HepG2 (cell line): ENCODE data around the gene FALEC. TPM values are rescaled to one million over a fixed set of nuclear protein-coding genes. Genes with fewer than 3 reads are reported as not detected.

Source experiments
- ARNT ChIP-seq: fragments of 450-650 bp; IDR thresholded peaks from 2 replicates; pipeline ENCODE4 v1.6.1; 2017
- CENPT ChIP-seq: sonication (generic); formaldehyde crosslinking; IDR thresholded peaks from 2 replicates; pipeline ENCODE4 v1.8.0; 2022; ENCODE audit warnings: low read depth, mild to moderate bottlenecking, moderate library complexity, missing genetic modification reagents
- FOXP1 ChIP-seq, 2 experiments: fragments of 450-650 bp in 1 of 2; IDR thresholded peaks; 2 replicates each; pipeline ENCODE4 v1.6.1; 2017 to 2018; ENCODE audit warnings: antibody characterized with exemption in 1 of 2
- MEF2D ChIP-seq: sonication (generic); formaldehyde crosslinking; IDR thresholded peaks from 2 replicates; pipeline ENCODE4 v1.5.1; 2020; ENCODE audit warnings: mild to moderate bottlenecking, missing genetic modification reagents
- RBM22 ChIP-seq: fragments of 200-400 bp; formaldehyde crosslinking; optimal IDR thresholded peaks from 2 replicates; pipeline ENCODE3; 2017; ENCODE audit warnings: mild to moderate bottlenecking, low read length, moderate library complexity
- ZFP36L1 ChIP-seq: sonication (generic); formaldehyde crosslinking; IDR thresholded peaks from 2 replicates; pipeline ENCODE4 v1.8.0; 2022; ENCODE audit warnings: mild to moderate bottlenecking, missing genetic modification reagents, moderate library complexity
- ZNF234 ChIP-seq: sonication (generic); formaldehyde crosslinking; conservative IDR thresholded peaks from 2 replicates; pipeline ENCODE4 v1.5.1; 2020; ENCODE audit warnings: mild to moderate bottlenecking, missing genetic modification reagents
- ZNF260 ChIP-seq: sonication (generic); formaldehyde crosslinking; IDR thresholded peaks from 2 replicates; pipeline ENCODE4 v1.4.0; 2020; ENCODE audit warnings: missing genetic modification reagents, low read depth, mild to moderate bottlenecking, borderline replicate concordance
- ZNF263 ChIP-seq: sonication (generic); formaldehyde crosslinking; IDR thresholded peaks from 2 replicates; pipeline ENCODE4 v1.4.0; 2020; ENCODE audit warnings: missing genetic modification reagents
- ZNF282 ChIP-seq: fragments of 450-650 bp; IDR thresholded peaks from 2 replicates; pipeline ENCODE4 v1.6.1; 2018; ENCODE audit not compliant: partially characterized antibody
- ZNF333 ChIP-seq: sonication (generic); formaldehyde crosslinking; IDR thresholded peaks from 2 replicates; pipeline ENCODE4 v1.4.0; 2020; ENCODE audit warnings: mild to moderate bottlenecking, missing genetic modification reagents, borderline replicate concordance
- ZNF383 ChIP-seq: sonication (generic); formaldehyde crosslinking; IDR thresholded peaks from 2 replicates; pipeline ENCODE4 v1.4.0; 2020; ENCODE audit warnings: missing genetic modification reagents, mild to moderate bottlenecking, borderline replicate concordance
- ZNF567 ChIP-seq: sonication (generic); formaldehyde crosslinking; IDR thresholded peaks from 2 replicates; pipeline ENCODE4 v1.8.1; 2023; ENCODE audit warnings: mild to moderate bottlenecking, missing genetic modification reagents, borderline replicate concordance
- ZNF652 ChIP-seq: IDR thresholded peaks from 2 replicates; pipeline ENCODE4 v1.6.1; 2016; ENCODE audit warnings: low read depth, borderline replicate concordance
- polyA plus RNA-seq, 8 experiments: library from polyadenylated mRNA; depleted of rRNA in 3 of 8; stranded (reverse) in 7 of 8; unstranded in 1 of 8; fragments of >200 nt; fragmentation: Illumina TruSeq in 4 of 8; extraction: Trizol in 4 of 8; gene quantifications; 2 replicates each; pipeline versions ENCODE4 v1.2.1 to v1.2.3, GENCODE V29; 2011 to 2016; ENCODE audit warnings: low read depth in 4 of 8, missing spikeins in 1 of 8, mixed read lengths in 1 of 8; ENCODE audit not compliant: insufficient read depth in 1 of 8
- total RNA-seq, 5 experiments: library from RNA; depleted of rRNA; stranded (reverse); fragments of >200 nt; fragmentation: Illumina TruSeq; extraction: Trizol; gene quantifications; 2 replicates each; pipeline ENCODE4 v1.2.3, GENCODE V29; 2016; ENCODE audit warnings: low read depth in 1 of 5
- TF ChIP-seq, protein P1 (sequence below): sonication (generic); formaldehyde crosslinking; IDR thresholded peaks from 2 replicates; pipeline ENCODE4 v1.4.0; 2020; ENCODE audit warnings: missing genetic modification reagents, borderline replicate concordance
- TF ChIP-seq, protein P2 (sequence below): sonication (generic); formaldehyde crosslinking; IDR thresholded peaks from 2 replicates; pipeline ENCODE4 v1.9.0; 2022; ENCODE audit warnings: low read depth, missing genetic modification reagents
- TF ChIP-seq, protein P3 (sequence below): sonication (generic); formaldehyde crosslinking; IDR thresholded peaks from 2 replicates; pipeline ENCODE4 v1.5.1; 2020; ENCODE audit warnings: mild to moderate bottlenecking, missing genetic modification reagents, moderate library complexity
- TF ChIP-seq, protein P4 (sequence below): IDR thresholded peaks from 2 replicates; pipeline ENCODE4 v1.6.1; 2016; ENCODE audit warnings: mild to moderate bottlenecking
- TF ChIP-seq, protein P5 (sequence below): sonication (generic); formaldehyde crosslinking; IDR thresholded peaks from 2 replicates; pipeline ENCODE4 v1.5.0; 2020; ENCODE audit warnings: missing genetic modification reagents

Gene FALEC
- total and polyA plus RNA-seq, 2 of the 13 experiments (the other 11 are each of a cell fraction or from before 2014, with no cell fraction given) = 0.33 to 0.71 TPM

DNA sequence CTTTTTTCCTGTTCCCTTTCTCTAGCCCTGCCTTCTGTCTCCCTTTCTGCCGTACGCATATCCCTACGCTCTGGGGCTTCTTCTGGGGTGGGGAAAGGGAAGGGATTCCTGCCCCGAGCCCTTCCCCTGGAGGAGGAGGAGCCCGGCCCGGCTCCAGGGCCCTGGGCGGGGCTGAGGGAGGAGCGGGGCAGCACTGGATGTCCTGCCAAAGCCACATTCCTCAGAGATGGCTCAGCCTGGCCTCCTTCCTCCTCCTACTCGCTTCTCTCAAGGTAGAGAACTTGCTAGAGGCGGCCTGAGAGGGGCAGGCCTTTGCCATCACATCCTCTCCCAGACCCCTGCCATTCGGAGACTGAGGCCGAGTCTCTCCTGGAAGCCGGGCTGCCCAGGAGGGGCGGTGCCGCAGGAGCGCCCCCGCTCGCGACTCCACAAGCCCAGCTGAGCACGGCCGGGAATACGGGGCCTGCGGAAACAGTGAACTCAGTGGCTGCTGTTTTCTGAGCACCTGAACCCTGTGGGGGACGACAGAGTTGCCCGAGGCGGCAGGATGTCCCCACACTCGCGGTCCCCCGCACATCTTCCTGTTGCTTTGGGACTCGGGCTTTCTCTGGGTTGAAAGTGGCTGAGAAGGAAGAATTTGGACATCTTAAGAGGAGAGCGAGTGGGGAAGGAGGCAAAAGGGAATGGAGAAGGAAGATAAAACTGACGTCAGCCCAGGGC, 45.9 kb downstream of the FALEC start (continued):
- TF ChIP-seq, protein P1, sequence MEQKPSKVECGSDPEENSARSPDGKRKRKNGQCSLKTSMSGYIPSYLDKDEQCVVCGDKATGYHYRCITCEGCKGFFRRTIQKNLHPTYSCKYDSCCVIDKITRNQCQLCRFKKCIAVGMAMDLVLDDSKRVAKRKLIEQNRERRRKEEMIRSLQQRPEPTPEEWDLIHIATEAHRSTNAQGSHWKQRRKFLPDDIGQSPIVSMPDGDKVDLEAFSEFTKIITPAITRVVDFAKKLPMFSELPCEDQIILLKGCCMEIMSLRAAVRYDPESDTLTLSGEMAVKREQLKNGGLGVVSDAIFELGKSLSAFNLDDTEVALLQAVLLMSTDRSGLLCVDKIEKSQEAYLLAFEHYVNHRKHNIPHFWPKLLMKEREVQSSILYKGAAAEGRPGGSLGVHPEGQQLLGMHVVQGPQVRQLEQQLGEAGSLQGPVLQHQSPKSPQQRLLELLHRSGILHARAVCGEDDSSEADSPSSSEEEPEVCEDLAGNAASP (CRISPR knock-in tag) = no peak; the same call in 1 of the 2 replicates
- TF ChIP-seq MEF2D (CRISPR knock-in tag) = no peak
- TF ChIP-seq, protein P2, sequence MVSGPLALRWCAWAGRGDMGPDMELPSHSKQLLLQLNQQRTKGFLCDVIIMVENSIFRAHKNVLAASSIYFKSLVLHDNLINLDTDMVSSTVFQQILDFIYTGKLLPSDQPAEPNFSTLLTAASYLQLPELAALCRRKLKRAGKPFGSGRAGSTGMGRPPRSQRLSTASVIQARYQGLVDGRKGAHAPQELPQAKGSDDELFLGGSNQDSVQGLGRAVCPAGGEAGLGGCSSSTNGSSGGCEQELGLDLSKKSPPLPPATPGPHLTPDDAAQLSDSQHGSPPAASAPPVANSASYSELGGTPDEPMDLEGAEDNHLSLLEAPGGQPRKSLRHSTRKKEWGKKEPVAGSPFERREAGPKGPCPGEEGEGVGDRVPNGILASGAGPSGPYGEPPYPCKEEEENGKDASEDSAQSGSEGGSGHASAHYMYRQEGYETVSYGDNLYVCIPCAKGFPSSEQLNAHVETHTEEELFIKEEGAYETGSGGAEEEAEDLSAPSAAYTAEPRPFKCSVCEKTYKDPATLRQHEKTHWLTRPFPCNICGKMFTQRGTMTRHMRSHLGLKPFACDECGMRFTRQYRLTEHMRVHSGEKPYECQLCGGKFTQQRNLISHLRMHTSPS (CRISPR knock-in tag) = no peak
- TF ChIP-seq, protein P3, sequence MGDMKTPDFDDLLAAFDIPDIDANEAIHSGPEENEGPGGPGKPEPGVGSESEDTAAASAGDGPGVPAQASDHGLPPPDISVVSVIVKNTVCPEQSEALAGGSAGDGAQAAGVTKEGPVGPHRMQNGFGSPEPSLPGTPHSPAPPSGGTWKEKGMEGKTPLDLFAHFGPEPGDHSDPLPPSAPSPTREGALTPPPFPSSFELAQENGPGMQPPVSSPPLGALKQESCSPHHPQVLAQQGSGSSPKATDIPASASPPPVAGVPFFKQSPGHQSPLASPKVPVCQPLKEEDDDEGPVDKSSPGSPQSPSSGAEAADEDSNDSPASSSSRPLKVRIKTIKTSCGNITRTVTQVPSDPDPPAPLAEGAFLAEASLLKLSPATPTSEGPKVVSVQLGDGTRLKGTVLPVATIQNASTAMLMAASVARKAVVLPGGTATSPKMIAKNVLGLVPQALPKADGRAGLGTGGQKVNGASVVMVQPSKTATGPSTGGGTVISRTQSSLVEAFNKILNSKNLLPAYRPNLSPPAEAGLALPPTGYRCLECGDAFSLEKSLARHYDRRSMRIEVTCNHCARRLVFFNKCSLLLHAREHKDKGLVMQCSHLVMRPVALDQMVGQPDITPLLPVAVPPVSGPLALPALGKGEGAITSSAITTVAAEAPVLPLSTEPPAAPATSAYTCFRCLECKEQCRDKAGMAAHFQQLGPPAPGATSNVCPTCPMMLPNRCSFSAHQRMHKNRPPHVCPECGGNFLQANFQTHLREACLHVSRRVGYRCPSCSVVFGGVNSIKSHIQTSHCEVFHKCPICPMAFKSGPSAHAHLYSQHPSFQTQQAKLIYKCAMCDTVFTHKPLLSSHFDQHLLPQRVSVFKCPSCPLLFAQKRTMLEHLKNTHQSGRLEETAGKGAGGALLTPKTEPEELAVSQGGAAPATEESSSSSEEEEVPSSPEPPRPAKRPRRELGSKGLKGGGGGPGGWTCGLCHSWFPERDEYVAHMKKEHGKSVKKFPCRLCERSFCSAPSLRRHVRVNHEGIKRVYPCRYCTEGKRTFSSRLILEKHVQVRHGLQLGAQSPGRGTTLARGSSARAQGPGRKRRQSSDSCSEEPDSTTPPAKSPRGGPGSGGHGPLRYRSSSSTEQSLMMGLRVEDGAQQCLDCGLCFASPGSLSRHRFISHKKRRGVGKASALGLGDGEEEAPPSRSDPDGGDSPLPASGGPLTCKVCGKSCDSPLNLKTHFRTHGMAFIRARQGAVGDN (CRISPR knock-in tag) = peak; percentile 73
- no peak for TF ChIP-seq RBM22
- no peak for TF ChIP-seq ZNF652 (CRISPR knock-in tag)
- no peak for TF ChIP-seq FOXP1 (IDR thresholded peaks at IDR 0.05)
- TF ChIP-seq FOXP1 (CRISPR knock-in tag; IDR thresholded peaks at IDR 0.05) = no peak
- no peak for TF ChIP-seq CENPT (CRISPR knock-in tag)
- TF ChIP-seq, protein P4, sequence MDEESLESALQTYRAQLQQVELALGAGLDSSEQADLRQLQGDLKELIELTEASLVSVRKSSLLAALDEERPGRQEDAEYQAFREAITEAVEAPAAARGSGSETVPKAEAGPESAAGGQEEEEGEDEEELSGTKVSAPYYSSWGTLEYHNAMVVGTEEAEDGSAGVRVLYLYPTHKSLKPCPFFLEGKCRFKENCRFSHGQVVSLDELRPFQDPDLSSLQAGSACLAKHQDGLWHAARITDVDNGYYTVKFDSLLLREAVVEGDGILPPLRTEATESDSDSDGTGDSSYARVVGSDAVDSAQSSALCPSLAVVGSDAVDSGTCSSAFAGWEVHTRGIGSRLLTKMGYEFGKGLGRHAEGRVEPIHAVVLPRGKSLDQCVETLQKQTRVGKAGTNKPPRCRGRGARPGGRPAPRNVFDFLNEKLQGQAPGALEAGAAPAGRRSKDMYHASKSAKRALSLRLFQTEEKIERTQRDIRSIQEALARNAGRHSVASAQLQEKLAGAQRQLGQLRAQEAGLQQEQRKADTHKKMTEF = no peak; the same call in none of the 2 replicates
- no peak for TF ChIP-seq ZNF383 (CRISPR knock-in tag)
- no peak for TF ChIP-seq ZNF567 (CRISPR knock-in tag)
- no peak for TF ChIP-seq ZFP36L1
- no peak for TF ChIP-seq ARNT
- TF ChIP-seq, protein P5, sequence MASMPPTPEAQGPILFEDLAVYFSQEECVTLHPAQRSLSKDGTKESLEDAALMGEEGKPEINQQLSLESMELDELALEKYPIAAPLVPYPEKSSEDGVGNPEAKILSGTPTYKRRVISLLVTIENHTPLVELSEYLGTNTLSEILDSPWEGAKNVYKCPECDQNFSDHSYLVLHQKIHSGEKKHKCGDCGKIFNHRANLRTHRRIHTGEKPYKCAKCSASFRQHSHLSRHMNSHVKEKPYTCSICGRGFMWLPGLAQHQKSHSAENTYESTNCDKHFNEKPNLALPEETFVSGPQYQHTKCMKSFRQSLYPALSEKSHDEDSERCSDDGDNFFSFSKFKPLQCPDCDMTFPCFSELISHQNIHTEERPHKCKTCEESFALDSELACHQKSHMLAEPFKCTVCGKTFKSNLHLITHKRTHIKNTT = no peak
- no peak for TF ChIP-seq ZNF333
- peak; percentile 82 for TF ChIP-seq ZNF263 (CRISPR knock-in tag)
- no peak for TF ChIP-seq ZNF260 (CRISPR knock-in tag)
- TF ChIP-seq ZNF234 (CRISPR knock-in tag) = no peak; the same call in 1 of the 2 replicates
- no peak for TF ChIP-seq ZNF282
